ENCODE measurements around the gene SLC7A7. TPM values are rescaled to one million over a fixed set of nuclear protein-coding genes. Genes with fewer than 3 reads are reported as not detected.

Gene SLC7A7
- total and polyA plus RNA-seq, 12 donors = 1.1 to 16.1 (median 2.8) TPM

DNA sequence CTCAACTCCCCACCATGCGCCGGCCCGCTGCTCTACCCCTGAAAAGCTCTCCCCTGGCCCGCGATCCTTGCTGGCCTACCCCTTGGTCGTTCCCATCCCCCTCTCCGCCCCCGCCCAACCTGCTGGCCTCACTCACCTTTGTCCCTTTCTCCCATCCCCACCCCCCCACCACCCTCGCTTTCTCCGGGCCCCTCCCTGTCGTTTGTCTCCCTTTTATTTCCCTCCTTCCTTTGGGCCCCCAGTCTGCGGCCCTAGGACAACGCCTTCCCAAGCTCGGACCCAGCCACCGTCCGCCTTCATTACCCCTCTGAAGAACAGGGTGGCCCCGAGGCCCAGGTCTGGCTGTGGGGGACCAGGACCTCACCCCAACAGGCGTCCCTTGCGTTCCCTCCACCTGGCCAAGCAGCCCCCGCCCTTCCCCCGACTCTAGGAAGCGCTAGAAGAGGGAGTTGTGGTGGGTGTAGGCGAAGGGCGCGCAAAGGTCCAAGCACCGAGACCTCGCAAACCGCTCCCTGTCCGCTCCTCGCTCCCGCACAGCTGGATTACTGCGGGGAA is 6.9 kb upstream of the SLC7A7 start:
- no peaks in the 10 kb centered on the region for H3K36me3 ChIP-seq
- peak overlapping the region in 5 of 10 donors; percentile 2 to 82 (median 50) for H3K27ac ChIP-seq
- H3K4me3 ChIP-seq = peak overlapping the region in 9 of 10 donors; percentile 23 to 60 (median 49)
- DNase-seq (no peak), ATAC-seq (peak in 3 of 8 donors; percentile 1 to 20 (median 3))
- TF ChIP-seq, protein P1, sequence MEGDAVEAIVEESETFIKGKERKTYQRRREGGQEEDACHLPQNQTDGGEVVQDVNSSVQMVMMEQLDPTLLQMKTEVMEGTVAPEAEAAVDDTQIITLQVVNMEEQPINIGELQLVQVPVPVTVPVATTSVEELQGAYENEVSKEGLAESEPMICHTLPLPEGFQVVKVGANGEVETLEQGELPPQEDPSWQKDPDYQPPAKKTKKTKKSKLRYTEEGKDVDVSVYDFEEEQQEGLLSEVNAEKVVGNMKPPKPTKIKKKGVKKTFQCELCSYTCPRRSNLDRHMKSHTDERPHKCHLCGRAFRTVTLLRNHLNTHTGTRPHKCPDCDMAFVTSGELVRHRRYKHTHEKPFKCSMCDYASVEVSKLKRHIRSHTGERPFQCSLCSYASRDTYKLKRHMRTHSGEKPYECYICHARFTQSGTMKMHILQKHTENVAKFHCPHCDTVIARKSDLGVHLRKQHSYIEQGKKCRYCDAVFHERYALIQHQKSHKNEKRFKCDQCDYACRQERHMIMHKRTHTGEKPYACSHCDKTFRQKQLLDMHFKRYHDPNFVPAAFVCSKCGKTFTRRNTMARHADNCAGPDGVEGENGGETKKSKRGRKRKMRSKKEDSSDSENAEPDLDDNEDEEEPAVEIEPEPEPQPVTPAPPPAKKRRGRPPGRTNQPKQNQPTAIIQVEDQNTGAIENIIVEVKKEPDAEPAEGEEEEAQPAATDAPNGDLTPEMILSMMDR (IDR thresholded peaks at IDR 0.05) = no peak
- H3K9me3 ChIP-seq = no peaks in the 10 kb centered on the region
- intact Hi-C loops (cut with DNase I) = loop anchor here in 8 of 10 donors (1.0 to 10.0 kb wide), 8 partner anchors 31 to 427 kb away; partner anchors contain the start of gene OXA1L (in 1 of the 8)
- H3K27me3 ChIP-seq = no peaks in the 10 kb centered on the region
- WGBS, 2 donors = 48 to 58% methylated on average over 28 to 32 of the region's 32 CpGs
- peaks cover 3 to 63% (median 34%) of the 10 kb centered on the region in 9 donors for H3K4me1 ChIP-seq

DNA sequence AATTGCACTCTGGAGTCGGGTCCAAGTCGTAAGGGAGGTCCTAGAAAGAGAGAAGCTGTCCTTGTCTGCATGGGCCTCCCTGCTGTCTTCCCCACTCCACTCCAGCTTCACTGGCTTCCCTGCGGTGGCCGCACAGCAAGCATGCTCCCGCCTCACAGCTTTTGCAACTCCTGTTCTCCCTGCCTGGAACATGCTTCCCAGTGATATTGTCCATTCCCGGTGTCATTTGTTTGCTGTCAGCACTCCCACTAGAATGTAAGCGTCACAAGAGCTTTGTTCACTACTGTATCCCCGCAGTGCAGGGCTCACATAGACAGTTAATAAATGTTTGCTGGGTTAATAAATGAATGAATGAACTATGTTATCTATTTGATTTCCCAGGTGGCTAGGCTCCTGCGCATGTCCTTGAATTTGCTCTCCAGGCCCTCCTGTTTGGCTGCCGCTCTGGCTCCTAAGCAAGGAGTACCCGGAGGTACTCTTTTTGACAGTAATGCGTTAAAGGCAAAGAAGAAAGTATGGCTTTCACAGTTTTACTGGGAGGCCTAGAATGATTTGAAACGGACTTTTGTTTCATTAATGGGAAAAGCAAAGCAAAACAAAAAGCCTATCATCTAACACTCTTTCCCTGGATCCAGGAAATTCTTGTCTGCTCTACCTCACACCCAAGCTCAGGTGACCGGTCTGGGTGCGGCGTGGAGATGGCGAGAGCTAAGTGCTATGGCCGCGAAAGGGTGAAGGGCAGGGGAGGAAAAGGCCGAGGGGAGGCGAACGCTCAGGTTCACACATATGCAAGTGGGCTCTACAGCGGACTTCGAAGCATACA is 6.2 kb upstream of the SLC7A7 start:
- Histone ChIP-seq H3K9me3 (no peaks in the 10 kb centered on the region), H3K27me3 (no peaks in the 10 kb centered on the region), H3K4me1 (peaks cover 3 to 68% (median 34%) of the 10 kb centered on the region in 9 donors), H3K36me3 (no peaks in the 10 kb centered on the region), H3K4me3 (no peak overlapping the region), H3K27ac (no peak overlapping the region)
- DNase-seq (no peak), ATAC-seq (peak in 3 of 8 donors; percentile 6 to 28 (median 18))
- intact Hi-C loops (cut with DNase I) = loop anchor here in 9 of 10 donors (1.0 to 10.0 kb wide), 8 partner anchors 31 to 427 kb away; partner anchors contain the start of gene OXA1L (in 1 of the 9)
- WGBS, 2 donors = 74 to 75% methylated on average over 24 of the region's 24 CpGs
- TF ChIP-seq, protein P1 (IDR thresholded peaks at IDR 0.05) = no peak

DNA sequence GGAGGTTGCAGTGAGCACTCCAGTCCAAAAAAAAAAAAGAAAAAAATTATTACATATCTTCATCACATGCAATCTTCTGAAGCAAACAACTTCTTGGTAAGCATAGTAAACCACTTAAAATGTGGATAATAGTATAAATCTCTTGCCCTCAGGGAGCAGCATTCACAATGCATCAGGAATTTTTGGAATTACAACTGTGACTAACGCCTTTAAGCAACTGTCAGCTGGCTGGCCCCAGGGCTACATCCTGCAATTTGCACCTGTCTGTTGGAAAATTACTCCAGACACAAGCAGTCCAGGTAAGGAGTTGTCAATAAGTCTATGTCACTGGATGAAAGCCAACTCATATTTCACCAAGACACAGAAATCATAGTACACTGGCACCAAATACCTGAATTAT is 5.5 kb upstream of the SLC7A7 start:
- DNase-seq (no peak), ATAC-seq (no peak)
- no peaks in the 10 kb centered on the region for H3K36me3 ChIP-seq
- TF ChIP-seq, protein P1 (IDR thresholded peaks at IDR 0.05) = no peak
- H3K4me3 ChIP-seq = no peak overlapping the region
- H3K27me3 ChIP-seq = no peaks in the 10 kb centered on the region
- H3K9me3 ChIP-seq = no peaks in the 10 kb centered on the region
- H3K27ac ChIP-seq = no peak overlapping the region
- WGBS, 2 donors = 97 to 100% methylated on average over 1 of the region's 1 CpG
- peaks cover 3 to 72% (median 34%) of the 10 kb centered on the region in 9 donors for H3K4me1 ChIP-seq
- intact Hi-C loops (cut with DNase I) = loop anchor here in 8 of 10 donors (2.0 to 10.0 kb wide), 7 partner anchors 32 to 426 kb away; partner anchors contain the start of gene OXA1L (in 1 of the 8)
